ENCODE measurements around the gene INSC.

The INSC gene

DNA sequence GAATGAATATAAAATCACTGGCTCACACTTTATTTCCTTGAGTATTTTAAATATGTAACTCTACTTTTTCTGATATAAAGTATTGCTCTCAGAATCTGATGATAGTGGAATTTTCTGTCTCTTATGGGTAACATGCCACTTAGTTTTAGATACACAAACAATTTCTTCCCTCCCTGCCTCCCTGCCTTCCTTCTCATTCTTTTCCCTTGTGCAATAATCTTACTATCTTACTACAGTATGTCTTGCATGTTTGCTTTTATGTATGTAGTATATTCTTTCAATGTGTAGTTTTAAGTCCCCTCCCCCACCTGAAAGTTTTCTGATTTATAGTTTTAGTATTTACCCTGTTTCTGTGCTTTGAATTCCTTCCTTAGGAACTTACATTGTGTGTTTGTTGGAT is 48.4 kb downstream of the INSC start:
- no peak overlapping the region for H3K4me3 ChIP-seq (ENCODE audit: low read depth, low read length)
- in situ Hi-C loops (cut with HindIII; ENCODE audit: low sequenced_read_pairs): no loop called here
- no peak for DNase-seq (ENCODE audit: low read depth)
- TF ChIP-seq, protein P1, sequence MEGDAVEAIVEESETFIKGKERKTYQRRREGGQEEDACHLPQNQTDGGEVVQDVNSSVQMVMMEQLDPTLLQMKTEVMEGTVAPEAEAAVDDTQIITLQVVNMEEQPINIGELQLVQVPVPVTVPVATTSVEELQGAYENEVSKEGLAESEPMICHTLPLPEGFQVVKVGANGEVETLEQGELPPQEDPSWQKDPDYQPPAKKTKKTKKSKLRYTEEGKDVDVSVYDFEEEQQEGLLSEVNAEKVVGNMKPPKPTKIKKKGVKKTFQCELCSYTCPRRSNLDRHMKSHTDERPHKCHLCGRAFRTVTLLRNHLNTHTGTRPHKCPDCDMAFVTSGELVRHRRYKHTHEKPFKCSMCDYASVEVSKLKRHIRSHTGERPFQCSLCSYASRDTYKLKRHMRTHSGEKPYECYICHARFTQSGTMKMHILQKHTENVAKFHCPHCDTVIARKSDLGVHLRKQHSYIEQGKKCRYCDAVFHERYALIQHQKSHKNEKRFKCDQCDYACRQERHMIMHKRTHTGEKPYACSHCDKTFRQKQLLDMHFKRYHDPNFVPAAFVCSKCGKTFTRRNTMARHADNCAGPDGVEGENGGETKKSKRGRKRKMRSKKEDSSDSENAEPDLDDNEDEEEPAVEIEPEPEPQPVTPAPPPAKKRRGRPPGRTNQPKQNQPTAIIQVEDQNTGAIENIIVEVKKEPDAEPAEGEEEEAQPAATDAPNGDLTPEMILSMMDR (IDR thresholded peaks at IDR 0.05; ENCODE audit: low read depth, low read length, missing control alignments): no peak

DNA sequence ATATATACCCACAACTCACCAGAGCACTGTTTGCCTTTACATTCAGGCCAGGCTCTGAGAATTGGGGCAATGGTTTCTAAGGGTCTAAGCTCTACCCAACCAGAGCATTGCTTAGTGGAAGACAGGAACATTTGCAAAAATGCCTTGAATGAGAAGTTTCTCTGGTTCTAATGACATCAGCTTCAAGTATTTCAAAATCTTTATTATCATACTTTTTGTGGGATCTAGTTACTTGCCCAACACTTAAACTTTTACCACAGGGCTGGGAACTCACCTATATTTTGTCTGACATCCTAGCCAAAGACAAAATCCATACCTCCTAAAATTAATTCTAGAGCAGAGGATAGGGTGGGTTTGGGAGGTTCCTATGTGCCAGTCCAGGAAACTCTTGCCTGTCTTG is 51.5 kb downstream of the INSC start:
- TF ChIP-seq, protein P1 (IDR thresholded peaks at IDR 0.05; ENCODE audit: low read depth, low read length, missing control alignments): no peak

DNA sequence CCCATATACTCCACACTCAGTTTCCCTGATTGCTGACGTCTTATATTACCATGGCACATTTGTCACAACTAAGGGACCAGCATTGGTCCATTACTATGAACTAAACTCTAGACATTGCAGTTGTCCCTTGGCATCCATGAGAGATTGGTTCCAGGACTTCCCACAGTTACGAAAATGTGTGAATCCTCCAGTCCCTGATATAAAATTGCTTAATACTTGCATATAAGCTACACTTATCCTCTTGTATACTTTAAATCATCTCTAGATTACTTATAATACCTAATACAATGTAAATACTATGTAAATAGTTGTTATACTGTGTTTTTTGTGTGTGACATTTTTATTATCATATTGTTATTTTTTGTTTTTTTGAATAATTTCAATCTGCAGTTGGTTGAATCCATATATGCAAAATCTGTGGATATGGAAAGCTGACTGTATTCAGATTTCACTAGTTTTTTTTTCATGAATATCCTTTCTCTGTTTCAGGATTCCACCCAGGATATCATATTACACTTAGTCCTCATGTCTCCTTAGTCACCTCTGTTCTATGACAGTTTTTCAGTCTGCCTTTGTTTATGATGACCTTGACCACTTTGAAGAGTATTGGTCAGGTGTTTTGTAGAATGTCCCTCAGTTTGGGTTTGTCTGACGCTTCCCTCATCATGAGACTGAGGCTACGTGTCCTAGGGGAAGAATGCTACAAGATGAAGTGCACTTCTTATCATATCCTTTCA is 55.3 kb downstream of the INSC start:
- in situ Hi-C loops (cut with HindIII; ENCODE audit: low sequenced_read_pairs): no loop called here
- no peak for DNase-seq (ENCODE audit: low read depth)
- H3K4me3 ChIP-seq (ENCODE audit: low read depth, low read length): no peak overlapping the region
- TF ChIP-seq, protein P1 (IDR thresholded peaks at IDR 0.05; ENCODE audit: low read depth, low read length, missing control alignments): no peak

More for the DNA sequence above, 51.5 kb downstream of the INSC start:
- DNase-seq (ENCODE audit: low read depth): no peak
- no peak overlapping the region for H3K4me3 ChIP-seq (ENCODE audit: low read depth, low read length)
- in situ Hi-C loops (cut with HindIII; ENCODE audit: low sequenced_read_pairs): no loop called here

DNA sequence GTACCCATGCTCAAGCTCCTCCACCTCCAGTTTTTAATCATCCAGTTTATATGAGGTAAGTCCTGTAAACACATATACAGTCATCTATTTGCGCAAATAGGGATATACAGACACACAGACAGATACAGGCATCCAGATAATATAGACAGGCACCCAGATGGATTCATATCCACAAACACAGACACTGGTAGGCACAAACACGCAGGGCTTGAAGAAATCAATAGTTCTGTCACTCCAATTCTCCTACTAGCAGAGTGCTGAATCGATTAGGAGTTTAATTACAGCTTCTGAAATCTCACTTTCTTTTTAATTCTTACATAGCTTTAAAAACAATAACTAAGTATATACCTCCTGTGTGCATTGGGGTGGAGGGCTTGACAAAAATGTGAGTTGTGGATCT is 56.0 kb downstream of the INSC start:
- H3K4me3 ChIP-seq (ENCODE audit: low read depth, low read length): no peak overlapping the region
- TF ChIP-seq, protein P1 (IDR thresholded peaks at IDR 0.05; ENCODE audit: low read depth, low read length, missing control alignments): no peak
- no peak for DNase-seq (ENCODE audit: low read depth)
- in situ Hi-C loops (cut with HindIII; ENCODE audit: low sequenced_read_pairs): no loop called here

DNA sequence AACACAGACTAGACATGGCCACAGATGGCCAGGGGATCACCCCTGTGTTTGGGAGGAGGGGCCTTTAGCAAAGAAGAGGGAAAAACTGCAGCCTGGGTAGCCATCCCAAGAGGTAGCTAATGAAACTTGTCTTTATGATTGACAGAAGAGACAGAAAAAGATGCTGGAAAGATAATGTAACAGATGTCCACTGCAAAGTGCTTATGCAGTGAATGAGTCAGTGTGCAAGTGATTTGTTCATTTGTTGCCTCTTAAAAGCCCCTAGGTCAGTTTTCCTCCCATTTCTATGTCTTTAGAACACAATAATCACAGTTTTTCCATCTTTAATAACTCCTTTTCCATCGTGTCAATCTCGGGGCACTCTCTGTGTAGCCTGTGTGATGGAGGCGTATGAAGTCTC is 57.2 kb downstream of the INSC start:
- in situ Hi-C loops (cut with HindIII; ENCODE audit: low sequenced_read_pairs): no loop called here
- H3K4me3 ChIP-seq (ENCODE audit: low read depth, low read length): no peak overlapping the region
- no peak for DNase-seq (ENCODE audit: low read depth)
- TF ChIP-seq, protein P1 (IDR thresholded peaks at IDR 0.05; ENCODE audit: low read depth, low read length, missing control alignments): no peak

DNA sequence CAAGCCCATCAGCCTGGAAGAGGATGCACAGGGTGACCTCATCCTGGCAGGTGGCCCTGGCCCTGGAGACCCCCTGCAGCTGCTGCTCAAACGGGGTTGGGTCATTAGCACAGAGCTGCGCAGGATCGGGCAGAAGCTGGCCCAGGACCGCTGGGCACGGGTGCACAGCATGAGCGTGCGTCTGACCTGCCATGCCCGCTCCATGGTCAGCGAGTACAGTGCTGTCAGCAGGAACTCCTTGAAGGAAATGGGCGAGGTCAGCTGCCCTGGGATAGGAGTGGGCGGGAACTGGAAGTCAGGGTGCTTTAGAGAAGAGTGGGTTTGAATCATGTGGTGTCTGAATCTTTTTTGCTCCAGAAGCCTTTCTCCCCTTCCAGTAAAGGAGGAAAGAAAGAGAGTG is 61.1 kb downstream of the INSC start:
- no peak overlapping the region for H3K4me3 ChIP-seq (ENCODE audit: low read depth, low read length)
- no peak for DNase-seq (ENCODE audit: low read depth)
- TF ChIP-seq, protein P1 (IDR thresholded peaks at IDR 0.05; ENCODE audit: low read depth, low read length, missing control alignments): no peak
- in situ Hi-C loops (cut with HindIII; ENCODE audit: low sequenced_read_pairs): no loop called here

Data from astrocyte of the cerebellum (primary cell).